ENCODE measurements around the gene FCHO1.

DNA sequence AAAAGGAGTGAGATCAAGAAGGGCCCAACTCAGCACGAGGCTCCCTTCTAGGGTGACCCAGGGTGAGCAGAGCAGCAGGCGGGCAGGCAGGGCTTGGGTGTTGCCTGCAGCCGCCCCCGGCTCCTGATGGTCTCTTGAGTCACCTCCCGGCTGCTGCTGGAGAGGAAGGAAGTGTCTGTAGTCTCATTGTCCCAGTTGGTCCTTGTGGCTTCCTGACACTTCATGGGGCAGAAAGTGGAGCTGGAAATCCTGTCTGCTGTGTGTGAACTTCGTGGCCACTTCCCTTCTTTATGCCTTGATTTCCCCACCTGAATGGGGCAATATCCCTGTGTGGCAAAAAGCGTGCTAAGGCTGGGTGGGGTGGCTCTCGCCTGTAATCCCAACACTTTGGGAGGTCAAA, 29.5 kb upstream of the FCHO1 start:
- TF ChIP-seq GATA2 (IDR thresholded peaks at IDR 0.05; ENCODE audit: low read depth, low read length), result no peak
- no peak for TF ChIP-seq GATA3 (IDR thresholded peaks at IDR 0.05; ENCODE audit: low read depth, low read length)

All from SH-SY5Y (cell line).